Keratinocyte (primary cell): ENCODE results near the gene SLX4. TPM values are rescaled to one million over a fixed set of nuclear protein-coding genes. Genes with fewer than 3 reads are reported as not detected.

Experiments
- DNase-seq: peaks from one replicate; pipeline ENCODE4 v3.0.0-alpha.2; 2011; ENCODE audit warnings: low read depth, missing footprints, low spot score
- FAIRE-seq: peaks from 2 replicates; lab custom pipeline; 2011; peaks lifted over from hg19 to GRCh38; lab: Jason Lieb, UNC
- H2AFZ ChIP-seq: 2 replicates; pipeline ENCODE4 v1.6.0; 2012; ENCODE audit warnings: low read length, control low read depth, inconsistent platforms; ENCODE audit not compliant: control insufficient read depth
- H3K27ac ChIP-seq: 2 replicates; pipeline ENCODE4 v1.5.1; 2011; ENCODE audit warnings: low read length; ENCODE audit not compliant: control insufficient read depth, insufficient read depth
- H3K27me3 ChIP-seq: 3 replicates; pipeline ENCODE4 v1.6.0; 2011; ENCODE audit warnings: low read length; ENCODE audit not compliant: control insufficient read depth, insufficient read depth; ENCODE audit errors: extremely low read depth
- H3K36me3 ChIP-seq, 2 experiments: 2 replicates in 1 of 2; 3 replicates in 1 of 2; pipeline ENCODE4 v1.5.1; 2011; ENCODE audit warnings: low read length in 2 of 2, mild to moderate bottlenecking in 1 of 2; ENCODE audit not compliant: control insufficient read depth in 2 of 2, insufficient read depth in 2 of 2; ENCODE audit errors: extremely low read depth in 1 of 2
- H3K4me1 ChIP-seq: 3 replicates; pipeline ENCODE4 v1.5.1; 2011; ENCODE audit warnings: low read length; ENCODE audit not compliant: control insufficient read depth, insufficient read depth; ENCODE audit errors: extremely low read depth
- H3K4me2 ChIP-seq: 3 replicates; pipeline ENCODE4 v1.6.0; 2011; ENCODE audit warnings: low read depth, low read length; ENCODE audit not compliant: control insufficient read depth, insufficient read depth; ENCODE audit errors: extremely low read depth
- H3K4me3 ChIP-seq, 3 experiments: fragments of 200-600 bp in 1 of 3; sonication (generic) in 1 of 3; 2 replicates in 2 of 3; 3 replicates in 1 of 3; pipeline ENCODE4 v1.5.1; 2011 to 2016; ENCODE audit warnings: low read length in 3 of 3, mild to moderate bottlenecking in 3 of 3, control low read depth in 2 of 3, inconsistent platforms in 1 of 3, low read depth in 1 of 3, mixed read lengths in 1 of 3, mixed run types in 1 of 3, moderate library complexity in 1 of 3; ENCODE audit not compliant: control insufficient read depth in 2 of 3, insufficient read depth in 2 of 3; ENCODE audit errors: extremely low read depth in 1 of 3
- H3K79me2 ChIP-seq: 2 replicates; pipeline ENCODE4 v1.6.0; 2012; ENCODE audit warnings: low read length; ENCODE audit not compliant: control insufficient read depth, insufficient read depth
- H3K9ac ChIP-seq: 3 replicates; pipeline ENCODE4 v1.6.0; 2011; ENCODE audit warnings: low read length; ENCODE audit not compliant: control insufficient read depth, insufficient read depth; ENCODE audit errors: extremely low read depth
- H3K9me1 ChIP-seq: 3 replicates; pipeline ENCODE4 v1.6.0; 2011; ENCODE audit warnings: low read length; ENCODE audit not compliant: control insufficient read depth, insufficient read depth; ENCODE audit errors: extremely low read depth
- H3K9me3 ChIP-seq: 2 replicates; pipeline ENCODE4 v1.5.1; 2012; ENCODE audit warnings: low read depth, low read length; ENCODE audit not compliant: control insufficient read depth
- H4K20me1 ChIP-seq: 3 replicates; pipeline ENCODE4 v1.6.0; 2011; ENCODE audit warnings: low read length; ENCODE audit not compliant: control insufficient read depth, insufficient read depth; ENCODE audit errors: extremely low read depth
- EZH2 ChIP-seq: IDR thresholded peaks from one replicate; pipeline ENCODE4 v1.6.1; 2012; ENCODE audit warnings: inconsistent platforms, mild to moderate bottlenecking, low read length, moderate library complexity
- dilution Hi-C: fragments of 300-500 bp; cut with MboI; formaldehyde crosslinking; loops from one replicate; pipeline ENCODE4 v1.7.0; 2020; ENCODE audit warnings: low sequenced_read_pairs; ENCODE audit not compliant: extremely low pct_ligation_motif_present
- polyA plus RNA-seq, 5 experiments: library from polyadenylated mRNA; depleted of rRNA in 3 of 5; stranded (reverse) in 3 of 5; stranded (forward) in 1 of 5; unstranded in 1 of 5; fragments of >200 nt; gene quantifications; 1 replicate in 1 of 5; 2 replicates in 3 of 5; 3 replicates in 1 of 5; pipeline versions ENCODE4 v1.2.1 to v1.2.3, GENCODE V29; 2011 to 2012; ENCODE audit warnings: missing spikeins in 2 of 5, low read depth in 1 of 5, low replicate concordance in 1 of 5
- TF ChIP-seq, protein P1 (sequence below), 3 experiments: IDR thresholded peaks in 1 of 3; conservative IDR thresholded peaks in 1 of 3; optimal IDR thresholded peaks in 1 of 3; 2 replicates in 2 of 3; 3 replicates in 1 of 3; pipeline versions ENCODE3 to v1.5.1; 2011; ENCODE audit warnings: low read length in 3 of 3, mild to moderate bottlenecking in 3 of 3, moderate library complexity in 2 of 3, control low read depth in 1 of 3, inconsistent platforms in 1 of 3; ENCODE audit not compliant: insufficient read depth in 2 of 3; ENCODE audit errors: extremely low read depth in 1 of 3

Gene SLX4
- polyA plus RNA-seq, 1 donor (not counting 4 experiments of a cell fraction or from before 2014, with no cell fraction given) = 2.0 TPM

DNA sequence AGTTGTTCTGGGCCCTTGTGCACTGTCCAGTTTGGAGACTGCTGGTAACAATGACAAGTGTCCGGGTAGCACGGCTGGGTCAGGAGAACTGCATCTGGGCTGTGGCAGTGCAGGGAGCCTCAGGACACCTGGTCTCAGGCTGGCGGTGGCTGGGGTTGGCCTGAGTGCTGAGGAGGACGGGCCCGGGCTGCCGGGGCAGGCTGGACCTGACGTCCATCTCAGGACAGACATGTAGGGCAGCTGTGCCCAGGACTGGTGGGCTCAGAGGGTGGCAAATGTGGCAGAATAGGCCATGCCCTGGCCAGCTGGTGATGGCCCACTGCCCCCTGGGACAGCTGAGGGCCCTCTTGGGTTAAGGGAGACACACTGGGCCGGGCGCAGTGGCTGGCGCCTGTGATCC is 30.0 kb downstream of the SLX4 start:
- no peaks in the 10 kb centered on the region for H3K27me3 ChIP-seq
- no peak overlapping the region for H3K27ac ChIP-seq
- H4K20me1 ChIP-seq = no peaks in the 10 kb centered on the region
- no peaks in the 10 kb centered on the region for H3K9me3 ChIP-seq
- no peaks in the 10 kb centered on the region for H3K9me1 ChIP-seq
- no peak for FAIRE-seq
- H2AFZ ChIP-seq = no peak overlapping the region
- peaks cover 0 to 5% of the 10 kb centered on the region in 2 experiments for H3K36me3 ChIP-seq
- no peak overlapping the region for H3K4me3 ChIP-seq
- H3K4me2 ChIP-seq = no peak overlapping the region
- no peak for DNase-seq
- dilution Hi-C loops = no loop called here
- TF ChIP-seq, protein P1, sequence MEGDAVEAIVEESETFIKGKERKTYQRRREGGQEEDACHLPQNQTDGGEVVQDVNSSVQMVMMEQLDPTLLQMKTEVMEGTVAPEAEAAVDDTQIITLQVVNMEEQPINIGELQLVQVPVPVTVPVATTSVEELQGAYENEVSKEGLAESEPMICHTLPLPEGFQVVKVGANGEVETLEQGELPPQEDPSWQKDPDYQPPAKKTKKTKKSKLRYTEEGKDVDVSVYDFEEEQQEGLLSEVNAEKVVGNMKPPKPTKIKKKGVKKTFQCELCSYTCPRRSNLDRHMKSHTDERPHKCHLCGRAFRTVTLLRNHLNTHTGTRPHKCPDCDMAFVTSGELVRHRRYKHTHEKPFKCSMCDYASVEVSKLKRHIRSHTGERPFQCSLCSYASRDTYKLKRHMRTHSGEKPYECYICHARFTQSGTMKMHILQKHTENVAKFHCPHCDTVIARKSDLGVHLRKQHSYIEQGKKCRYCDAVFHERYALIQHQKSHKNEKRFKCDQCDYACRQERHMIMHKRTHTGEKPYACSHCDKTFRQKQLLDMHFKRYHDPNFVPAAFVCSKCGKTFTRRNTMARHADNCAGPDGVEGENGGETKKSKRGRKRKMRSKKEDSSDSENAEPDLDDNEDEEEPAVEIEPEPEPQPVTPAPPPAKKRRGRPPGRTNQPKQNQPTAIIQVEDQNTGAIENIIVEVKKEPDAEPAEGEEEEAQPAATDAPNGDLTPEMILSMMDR (optimal IDR thresholded peaks at IDR 0.05 in 1 of 3, IDR thresholded peaks at IDR 0.05 in 1 of 3, conservative IDR thresholded peaks at IDR 0.05 in 1 of 3; ENCODE audit: extremely low read depth in 1 of 3, insufficient read depth in 2 of 3, low read length in 3 of 3) = no peak
- TF ChIP-seq EZH2 = no peak
- no peak overlapping the region for H3K9ac ChIP-seq
- H3K79me2 ChIP-seq = no peaks in the 10 kb centered on the region
- peaks cover 11% of the 10 kb centered on the region for H3K4me1 ChIP-seq

DNA sequence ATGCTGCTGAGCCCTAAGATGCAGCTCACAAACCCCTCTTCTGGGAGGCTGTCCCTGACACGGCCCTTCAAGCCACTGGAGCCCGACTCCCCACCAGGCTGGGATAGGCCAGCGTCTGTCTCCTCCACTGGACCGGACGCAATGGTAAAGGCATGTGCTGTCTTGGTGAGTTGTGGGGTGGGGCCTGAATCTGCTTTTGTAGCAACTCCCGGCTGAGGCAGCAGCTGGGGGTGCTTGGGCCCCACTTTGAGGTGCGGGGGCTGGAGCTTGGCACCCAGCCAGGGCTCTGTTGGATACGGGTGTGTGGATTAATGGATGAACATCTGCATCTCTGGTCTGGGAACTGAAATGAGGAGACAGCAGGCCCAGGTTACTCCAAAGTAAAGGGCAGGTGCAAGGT is 30.7 kb downstream of the SLX4 start:
- DNase-seq (no peak), FAIRE-seq (no peak)
- dilution Hi-C loops = no loop called here
- Histone ChIP-seq H3K27ac (no peak overlapping the region), H4K20me1 (no peaks in the 10 kb centered on the region), H3K27me3 (no peaks in the 10 kb centered on the region), H3K4me2 (no peak overlapping the region), H3K9me1 (no peaks in the 10 kb centered on the region), H3K36me3 (peaks cover 0 to 5% of the 10 kb centered on the region in 2 experiments), H3K9me3 (no peaks in the 10 kb centered on the region), H2AFZ (no peak overlapping the region), H3K4me1 (peaks cover 11% of the 10 kb centered on the region), H3K4me3 (no peak overlapping the region), H3K9ac (no peak overlapping the region), H3K79me2 (no peaks in the 10 kb centered on the region)
- no peak for TF ChIP-seq EZH2
- TF ChIP-seq, protein P1 (optimal IDR thresholded peaks at IDR 0.05 in 1 of 3, IDR thresholded peaks at IDR 0.05 in 1 of 3, conservative IDR thresholded peaks at IDR 0.05 in 1 of 3; ENCODE audit: extremely low read depth in 1 of 3, insufficient read depth in 2 of 3, low read length in 3 of 3) = no peak
